ENCODE data around the gene NUP214. TPM values are rescaled to one million over a fixed set of nuclear protein-coding genes. Genes with fewer than 3 reads are reported as not detected.
A peak's percentile ranks its signal among the peaks of the same experiment; 100 is the strongest.

NUP214 gene
- polyA plus RNA-seq, 1 experiment = 6.3 TPM

DNA sequence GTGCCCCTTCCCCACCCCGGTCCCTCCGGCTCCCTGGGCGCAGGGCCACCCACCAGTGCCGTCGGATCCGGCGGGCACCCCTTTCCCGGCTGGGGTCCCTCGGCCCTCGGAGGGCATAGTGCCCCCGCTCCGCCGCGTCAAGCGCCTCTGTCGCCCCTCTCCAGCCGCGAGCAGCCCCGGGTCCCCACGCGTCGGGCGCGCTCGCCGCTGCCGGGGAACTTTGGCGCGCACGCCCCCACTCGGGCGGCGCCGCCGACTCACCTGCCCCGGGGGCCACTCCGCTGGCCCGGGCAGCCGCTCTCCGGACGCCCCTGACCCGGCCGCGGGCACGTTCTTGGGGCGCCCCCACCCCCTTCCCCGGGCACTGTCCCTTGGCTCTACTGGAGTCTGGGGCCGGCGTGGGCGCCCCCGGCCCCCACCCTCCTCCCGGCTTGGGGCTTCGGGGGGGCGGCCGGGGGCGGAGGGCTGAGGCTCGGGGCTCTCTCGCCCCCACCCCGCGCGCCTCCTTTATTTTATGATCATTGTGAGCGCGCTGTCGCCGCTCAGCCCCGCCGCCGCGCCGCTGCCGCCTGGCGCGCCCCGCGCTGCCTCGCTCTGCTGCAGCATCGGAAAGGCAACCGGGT, 152.0 kb downstream of the NUP214 start:
- peaks cover 26% of the 10 kb centered on the region for H3K27me3 ChIP-seq (ENCODE audit: control insufficient read depth, insufficient read depth, low read length)
- ChIA-PET CTCF (no interaction called here), POLR2A (no interaction called here)
- DNase-seq (ENCODE audit: low read depth) = no peak
- H3K36me3 ChIP-seq (ENCODE audit: control insufficient read depth, insufficient read depth, low read length) = no peaks in the 10 kb centered on the region
- TF ChIP-seq, protein P1, sequence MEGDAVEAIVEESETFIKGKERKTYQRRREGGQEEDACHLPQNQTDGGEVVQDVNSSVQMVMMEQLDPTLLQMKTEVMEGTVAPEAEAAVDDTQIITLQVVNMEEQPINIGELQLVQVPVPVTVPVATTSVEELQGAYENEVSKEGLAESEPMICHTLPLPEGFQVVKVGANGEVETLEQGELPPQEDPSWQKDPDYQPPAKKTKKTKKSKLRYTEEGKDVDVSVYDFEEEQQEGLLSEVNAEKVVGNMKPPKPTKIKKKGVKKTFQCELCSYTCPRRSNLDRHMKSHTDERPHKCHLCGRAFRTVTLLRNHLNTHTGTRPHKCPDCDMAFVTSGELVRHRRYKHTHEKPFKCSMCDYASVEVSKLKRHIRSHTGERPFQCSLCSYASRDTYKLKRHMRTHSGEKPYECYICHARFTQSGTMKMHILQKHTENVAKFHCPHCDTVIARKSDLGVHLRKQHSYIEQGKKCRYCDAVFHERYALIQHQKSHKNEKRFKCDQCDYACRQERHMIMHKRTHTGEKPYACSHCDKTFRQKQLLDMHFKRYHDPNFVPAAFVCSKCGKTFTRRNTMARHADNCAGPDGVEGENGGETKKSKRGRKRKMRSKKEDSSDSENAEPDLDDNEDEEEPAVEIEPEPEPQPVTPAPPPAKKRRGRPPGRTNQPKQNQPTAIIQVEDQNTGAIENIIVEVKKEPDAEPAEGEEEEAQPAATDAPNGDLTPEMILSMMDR (IDR thresholded peaks at IDR 0.05; ENCODE audit: insufficient read depth, low read depth, low read length) = no peak
- peak overlapping the region; percentile 35 for H3K4me3 ChIP-seq (ENCODE audit: low read depth, low read length)

DNA sequence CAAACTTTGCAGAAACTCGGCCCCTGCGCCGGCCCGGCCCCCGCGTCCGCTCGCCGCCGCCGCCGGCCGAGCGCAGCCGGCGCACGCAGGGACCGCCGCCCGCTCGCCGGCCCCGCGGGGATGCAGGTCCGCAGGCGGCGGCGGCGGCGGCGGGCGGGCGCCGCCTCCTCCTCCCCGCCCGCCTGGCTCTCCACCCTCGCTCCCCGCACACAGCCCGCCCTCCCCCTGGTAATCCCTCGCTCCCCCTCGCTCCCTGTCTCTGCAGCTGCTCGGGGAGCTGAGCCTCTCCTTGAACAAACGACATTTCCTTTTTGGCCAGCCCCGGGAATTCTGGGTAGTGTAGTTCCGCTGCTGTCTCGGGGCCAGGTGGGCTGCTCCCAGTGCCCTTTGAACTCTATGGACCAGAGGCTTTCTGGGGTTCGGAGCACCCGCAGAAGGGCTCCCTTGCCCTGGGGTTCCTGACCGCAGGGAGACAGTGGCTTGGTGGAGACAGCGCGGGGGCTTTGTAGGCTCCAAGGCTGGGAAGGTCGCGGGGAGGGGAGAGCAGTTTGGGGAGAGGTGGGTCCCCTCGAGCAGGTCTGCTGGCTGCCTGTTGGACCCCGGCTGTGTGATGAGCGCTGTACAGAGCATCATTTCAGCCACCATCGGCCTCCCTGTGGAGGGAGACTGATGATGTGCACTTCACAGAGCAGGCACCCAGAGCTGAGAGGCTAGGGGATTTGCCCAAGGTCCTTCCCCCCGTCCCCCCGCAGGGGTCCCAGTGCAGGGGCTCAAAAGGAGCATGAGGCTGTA, 152.7 kb downstream of the NUP214 start:
- Histone ChIP-seq H3K36me3 (ENCODE audit: control insufficient read depth, insufficient read depth, low read length) (no peaks in the 10 kb centered on the region), H3K27me3 (ENCODE audit: control insufficient read depth, insufficient read depth, low read length) (peaks cover 28% of the 10 kb centered on the region), H3K4me3 (ENCODE audit: low read depth, low read length) (peak overlapping the region; percentile 35)
- no peak for DNase-seq (ENCODE audit: low read depth)
- ChIA-PET POLR2A (no interaction called here), CTCF (no interaction called here)
- TF ChIP-seq, protein P1 (IDR thresholded peaks at IDR 0.05; ENCODE audit: insufficient read depth, low read depth, low read length) = no peak

DNA sequence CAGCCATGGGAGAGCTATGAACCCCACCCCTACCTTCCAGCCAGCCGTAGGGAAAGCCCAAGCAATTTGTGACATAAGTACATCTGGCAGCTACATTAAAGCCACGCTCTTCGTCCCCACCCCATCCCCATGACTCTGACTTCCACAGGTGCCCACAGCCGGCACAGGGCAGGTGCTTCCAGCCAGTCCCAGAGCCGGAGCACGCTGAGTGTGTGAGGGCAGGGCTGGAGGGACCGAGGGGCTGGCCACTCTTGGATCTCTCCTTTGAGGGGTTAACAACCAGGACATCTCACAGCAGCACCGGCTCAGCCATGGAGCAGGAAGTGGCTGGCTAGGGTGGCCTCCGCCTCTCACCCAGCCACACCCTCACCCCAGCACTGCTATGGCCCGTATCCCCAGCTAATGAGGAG, 153.3 kb downstream of the NUP214 start:
- no peak for DNase-seq (ENCODE audit: low read depth)
- ChIA-PET CTCF (no interaction called here), POLR2A (no interaction called here)

DNA sequence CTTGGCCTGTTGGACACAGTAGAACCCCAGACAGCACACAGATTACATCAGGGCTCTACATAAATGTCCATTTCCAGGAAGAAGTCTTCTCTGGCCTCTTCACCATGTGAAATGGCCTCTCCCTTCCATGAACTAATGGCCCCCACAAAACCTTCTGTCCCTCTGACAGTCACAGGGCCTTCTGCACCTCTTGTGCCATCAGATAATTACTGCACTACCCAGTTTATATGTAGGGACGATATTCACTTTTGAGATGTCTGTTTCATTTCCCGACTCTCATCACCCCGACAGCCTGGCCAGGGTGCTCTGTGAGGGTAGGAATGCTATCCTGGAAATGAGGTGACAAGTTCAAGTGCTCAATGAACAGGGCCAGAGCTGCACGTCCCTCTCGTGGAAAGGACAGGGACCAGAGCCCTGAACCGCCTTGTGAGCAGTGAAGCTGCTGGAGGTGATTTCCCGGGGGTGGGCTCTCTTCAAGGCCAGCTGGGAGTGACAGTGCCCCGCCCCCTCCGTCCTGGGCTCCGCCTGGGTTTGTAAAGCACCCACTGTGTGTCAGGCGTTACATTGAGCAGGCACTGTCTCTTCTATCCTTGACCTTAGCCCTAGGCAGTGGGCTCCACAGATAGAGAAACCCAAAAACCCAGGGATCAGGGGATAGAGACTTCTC, 153.9 kb downstream of the NUP214 start:
- POLR2A ChIA-PET = no interaction called here
- DNase-seq (ENCODE audit: low read depth) = no peak
- no peaks in the 10 kb centered on the region for H3K36me3 ChIP-seq (ENCODE audit: control insufficient read depth, insufficient read depth, low read length)
- peaks cover 31% of the 10 kb centered on the region for H3K27me3 ChIP-seq (ENCODE audit: control insufficient read depth, insufficient read depth, low read length)
- CTCF ChIA-PET = no interaction called here
- H3K4me3 ChIP-seq (ENCODE audit: low read depth, low read length) = no peak overlapping the region
- TF ChIP-seq, protein P1 (IDR thresholded peaks at IDR 0.05; ENCODE audit: insufficient read depth, low read depth, low read length) = no peak

More for the DNA sequence above, 153.3 kb downstream of the NUP214 start:
- H3K27me3 ChIP-seq (ENCODE audit: control insufficient read depth, insufficient read depth, low read length) = peaks cover 31% of the 10 kb centered on the region
- no peak overlapping the region for H3K4me3 ChIP-seq (ENCODE audit: low read depth, low read length)
- H3K36me3 ChIP-seq (ENCODE audit: control insufficient read depth, insufficient read depth, low read length) = no peaks in the 10 kb centered on the region
- TF ChIP-seq, protein P1 (IDR thresholded peaks at IDR 0.05; ENCODE audit: insufficient read depth, low read depth, low read length) = no peak

DNA sequence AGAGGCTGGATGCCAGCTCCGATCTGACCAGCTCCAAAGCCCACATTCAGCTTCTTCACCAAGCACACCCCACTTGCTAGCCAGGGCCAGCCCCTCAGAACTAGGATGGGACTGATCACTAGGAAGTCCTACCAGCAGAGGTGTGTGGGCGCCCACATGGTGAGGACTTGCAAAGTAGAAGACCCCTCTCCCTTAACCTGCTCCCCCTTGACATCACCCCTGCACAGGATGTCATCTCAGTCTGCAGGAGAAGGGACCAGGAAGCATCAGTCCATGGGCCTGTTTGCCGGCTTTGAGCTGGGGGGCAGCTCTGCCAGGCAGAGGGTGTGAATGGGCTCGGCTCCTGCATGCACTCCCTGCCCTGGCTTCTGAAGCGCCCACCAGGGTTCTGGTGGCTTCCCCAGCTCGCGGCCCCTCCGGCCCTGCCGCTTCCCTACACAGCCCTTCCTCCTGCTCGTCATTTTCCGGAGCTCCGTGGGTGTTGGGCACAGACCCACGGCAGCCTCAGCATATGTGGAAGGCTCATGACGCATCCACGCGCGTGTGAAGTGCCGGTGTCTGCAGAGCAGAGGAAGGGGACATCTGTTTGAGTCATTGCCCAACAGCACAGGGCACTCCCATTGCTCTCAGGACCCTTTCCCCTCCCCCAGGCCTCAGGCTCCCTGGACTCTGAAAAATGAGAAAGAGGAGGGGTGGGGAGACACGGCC, 154.6 kb downstream of the NUP214 start:
- no peak for DNase-seq (ENCODE audit: low read depth)
- Histone ChIP-seq H3K4me3 (ENCODE audit: low read depth, low read length) (no peak overlapping the region), H3K36me3 (ENCODE audit: control insufficient read depth, insufficient read depth, low read length) (no peaks in the 10 kb centered on the region), H3K27me3 (ENCODE audit: control insufficient read depth, insufficient read depth, low read length) (peaks cover 29% of the 10 kb centered on the region)
- TF ChIP-seq, protein P1 (IDR thresholded peaks at IDR 0.05; ENCODE audit: insufficient read depth, low read depth, low read length) = no peak
- ChIA-PET CTCF (interaction anchor here (0.8 kb wide), 1 partner anchor 13 kb away, joined by 4 read pairs; no protein-coding TSS in a partner anchor), POLR2A (no interaction called here)

All from BJ (cell line).